Stimulated activated CD4-positive, alpha-beta T cell treated with anti-CD3 and anti-CD28 coated beads, Interleukin-12 subunit alpha, Interleukin-12 subunit beta, amount 100 ng/mL, for 4 hours (primary cell): ENCODE results near the gene ICAM4.
A peak's percentile ranks its signal among the peaks of the same experiment; 100 is the strongest.
"Not testable (repeated sequence)": the region's sequence is repeated elsewhere in the genome, so short reads cannot be mapped to it uniquely, and the experiment has no call there.

Experiments
- DNase-seq: peaks from one replicate; pipeline ENCODE4 v3.0.0-alpha.2; 2020

ICAM4 gene

DNA sequence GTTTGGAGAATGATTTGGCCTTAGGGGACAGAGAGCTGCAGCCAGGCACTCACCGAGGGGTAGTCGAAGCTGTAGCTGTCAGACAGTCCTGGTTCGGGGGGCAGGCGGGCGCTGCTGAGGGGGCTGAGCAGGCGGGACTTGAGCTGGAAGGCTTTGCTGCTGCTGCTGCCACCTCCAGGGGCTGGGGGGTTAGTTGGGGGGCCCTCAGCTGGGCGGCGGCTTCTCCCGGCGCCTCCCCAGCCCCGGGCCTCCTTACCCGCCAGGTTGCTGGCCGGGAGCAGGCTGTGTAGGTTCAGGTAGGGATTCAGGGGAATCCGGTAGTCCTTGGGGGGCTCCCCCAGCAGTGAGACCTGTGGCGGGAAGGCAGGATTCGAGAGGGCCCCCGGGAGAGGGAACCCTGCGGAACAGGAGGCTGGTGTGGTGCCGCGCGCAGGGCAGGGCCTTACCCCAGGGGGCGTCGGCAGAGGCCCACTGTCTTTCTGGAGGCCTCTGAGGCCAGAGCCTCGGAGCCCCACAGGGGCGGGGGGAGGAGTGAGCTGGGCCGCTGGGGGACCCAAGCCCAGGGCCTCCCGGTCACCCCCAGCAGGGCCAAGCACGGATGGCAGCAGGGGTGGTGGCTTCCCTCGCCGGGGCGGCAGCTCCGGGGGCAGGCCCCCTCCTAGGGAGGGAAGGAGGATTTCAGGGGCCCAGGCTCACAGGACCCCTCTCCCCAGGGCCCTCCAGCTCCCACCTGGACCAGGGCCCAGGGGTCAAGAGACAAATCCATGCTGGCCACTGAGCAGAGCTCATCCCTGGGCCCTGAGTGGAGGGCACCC lies 34.1 kb downstream of the ICAM4 start:
- no peak for DNase-seq

DNA sequence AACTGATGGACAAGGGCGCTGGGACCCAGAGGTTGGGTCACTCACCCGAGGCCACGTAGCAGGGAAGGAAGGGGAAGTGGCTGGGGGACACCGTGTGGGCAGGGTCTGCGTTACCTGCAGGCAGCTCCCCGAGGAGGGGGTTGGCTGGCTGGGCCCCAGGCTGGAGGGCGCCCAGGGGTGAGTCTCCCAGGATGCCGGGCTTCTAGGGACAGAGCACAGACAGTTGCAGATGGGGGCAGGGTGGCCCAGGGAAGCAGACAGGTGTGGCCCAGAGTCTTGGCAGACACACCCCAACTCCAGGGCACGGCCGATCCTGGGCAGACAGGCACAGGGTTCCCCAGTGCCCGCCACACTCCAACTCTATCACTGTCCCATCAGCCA lies 34.7 kb downstream of the ICAM4 start:
- no peak for DNase-seq

DNA sequence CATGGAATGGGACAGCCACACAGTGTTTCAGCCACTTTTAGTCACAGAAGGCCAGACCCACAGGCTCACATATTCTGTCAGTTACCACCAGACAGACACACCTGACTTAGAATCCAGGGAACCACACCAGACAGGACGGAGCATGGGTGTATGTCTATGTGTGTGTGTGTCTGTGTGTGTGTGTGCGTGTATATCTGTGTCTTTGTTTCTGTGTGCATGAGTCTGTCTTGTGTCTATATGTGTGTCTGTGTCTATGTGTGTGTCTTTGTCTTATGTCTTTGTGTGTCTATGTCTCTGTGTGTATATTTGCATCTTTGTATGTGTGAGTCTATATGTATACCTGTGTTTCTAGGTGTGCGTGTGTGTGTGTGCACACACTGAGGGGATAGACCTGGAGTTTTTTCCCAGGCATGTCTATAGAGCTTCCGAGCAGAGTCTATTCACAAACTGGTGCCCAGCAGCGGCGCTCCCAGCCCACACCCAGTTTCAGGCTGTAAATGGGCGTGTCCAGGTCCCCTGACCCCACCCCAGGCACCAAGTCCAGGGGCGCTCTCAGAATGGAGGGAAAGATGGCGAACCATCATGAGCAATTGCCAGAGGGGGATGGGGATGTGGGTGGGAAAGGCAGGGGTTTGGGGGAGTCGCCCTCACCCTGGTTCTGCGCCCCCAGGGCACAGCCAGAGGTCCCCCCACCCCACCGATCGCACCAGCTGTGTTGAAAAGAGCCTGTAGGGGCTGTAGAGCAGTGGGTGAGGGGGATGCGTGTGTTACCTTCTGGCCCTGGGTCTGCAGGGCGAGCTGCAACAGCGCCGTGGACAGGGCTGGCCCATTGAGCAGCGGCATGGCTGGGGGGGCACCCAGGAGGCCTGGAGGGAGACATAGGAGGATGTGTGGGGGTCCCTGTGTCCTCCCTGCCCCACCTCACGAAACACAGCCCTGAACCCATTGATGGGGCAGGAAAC lies 35.4 kb downstream of the ICAM4 start:
- DNase-seq = no peak

DNA sequence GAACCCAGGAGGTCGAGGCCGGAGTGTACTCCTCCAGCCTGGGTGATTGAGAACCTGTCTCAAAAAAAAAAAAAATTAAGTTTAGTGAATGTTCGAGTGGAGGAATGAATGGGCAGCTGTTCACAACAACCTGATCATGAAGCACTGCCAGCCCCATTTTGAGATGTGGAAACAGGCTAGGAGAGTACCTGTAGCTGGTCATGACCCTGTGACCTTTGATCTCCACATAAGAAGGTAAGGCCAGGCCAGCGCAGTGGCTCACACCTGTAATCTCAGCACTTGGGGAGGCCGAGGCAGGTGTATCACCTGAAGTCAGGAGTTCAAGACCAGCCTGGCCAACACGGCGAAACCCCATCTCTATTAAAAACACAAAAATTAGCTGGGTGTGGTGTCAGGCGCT lies 39.0 kb downstream of the ICAM4 start:
- DNase-seq = no peak

DNA sequence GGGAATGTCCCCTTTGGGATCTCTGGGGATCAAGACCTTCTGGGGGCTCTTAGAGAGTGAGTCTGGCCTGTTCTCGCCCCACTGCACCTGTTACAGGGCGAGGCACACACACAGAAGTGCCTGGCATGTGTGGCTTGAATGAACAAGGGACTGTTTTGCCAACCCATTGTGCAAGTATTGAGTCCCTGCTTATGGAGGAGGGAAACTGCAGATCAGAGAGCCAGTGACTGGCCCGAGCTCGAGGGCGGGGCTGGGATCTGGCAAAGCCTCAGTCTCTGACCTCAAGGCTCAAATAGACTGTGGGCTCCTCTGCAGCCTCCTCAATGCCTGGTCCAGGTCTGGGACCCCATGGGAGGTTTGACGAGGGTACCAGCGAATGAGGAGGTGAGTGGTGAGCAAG lies 41.0 kb downstream of the ICAM4 start:
- DNase-seq = no peak

DNA sequence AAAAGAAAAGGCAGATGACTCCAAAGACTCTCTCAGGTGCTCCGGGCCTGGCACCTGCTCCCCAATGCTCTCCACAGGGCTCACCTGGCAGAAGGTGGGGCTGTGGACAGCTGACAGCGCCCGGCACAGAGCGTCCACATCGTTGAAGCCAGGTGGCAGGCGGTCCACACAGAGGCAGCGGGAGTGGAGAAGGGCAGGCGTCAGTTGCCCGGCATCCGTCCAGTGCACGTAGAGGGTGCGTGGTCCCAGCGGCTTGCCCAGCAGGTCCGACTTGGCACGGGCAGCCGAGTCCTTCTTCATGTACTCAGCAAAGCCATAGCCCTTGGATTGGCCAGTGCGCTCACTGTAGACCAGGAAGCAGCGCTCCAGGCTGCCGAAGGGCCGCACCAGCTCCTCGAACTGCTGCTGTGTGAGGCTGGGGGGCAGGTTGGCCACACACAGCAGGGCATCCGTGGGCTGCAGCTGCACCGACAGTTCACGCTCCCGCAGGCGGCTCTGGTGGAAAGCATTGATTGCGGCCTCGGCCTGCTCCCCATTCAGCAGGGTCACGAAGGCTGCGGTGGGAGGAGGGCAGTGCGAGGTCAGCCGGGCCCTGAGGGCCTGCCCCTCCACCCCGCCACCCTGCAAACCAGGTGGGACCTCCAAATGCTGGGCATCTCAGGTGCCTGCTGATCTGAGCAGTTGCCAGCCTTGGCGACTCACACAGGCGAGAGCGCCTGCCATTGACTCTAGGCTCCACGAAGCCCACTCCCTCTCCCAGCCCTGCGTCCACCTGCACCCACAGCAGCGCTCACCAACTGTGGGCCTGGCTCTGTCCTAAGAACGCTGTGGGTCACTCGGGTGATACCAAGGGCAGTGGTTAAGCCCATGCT lies 42.0 kb downstream of the ICAM4 start:
- no peak for DNase-seq

DNA sequence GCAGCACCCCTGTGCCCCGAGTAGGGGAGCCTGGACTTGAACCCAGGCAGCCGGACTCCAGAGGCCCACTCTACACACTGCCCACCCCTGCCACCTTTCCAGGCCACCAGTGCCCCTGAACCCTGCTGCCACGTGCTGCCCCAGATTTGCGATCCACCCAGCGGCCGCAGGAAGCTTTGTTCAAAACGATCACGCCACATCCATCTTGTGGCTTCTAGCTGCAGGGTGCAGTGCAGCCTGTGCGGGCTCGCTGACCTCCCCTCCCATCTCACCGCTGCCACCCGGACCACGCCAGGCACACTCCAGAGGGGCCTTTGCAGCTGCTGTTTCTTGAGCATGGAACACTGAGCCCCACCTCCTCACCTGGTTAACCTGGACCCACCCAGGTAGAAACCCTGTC lies 42.8 kb downstream of the ICAM4 start:
- DNase-seq = no peak

DNA sequence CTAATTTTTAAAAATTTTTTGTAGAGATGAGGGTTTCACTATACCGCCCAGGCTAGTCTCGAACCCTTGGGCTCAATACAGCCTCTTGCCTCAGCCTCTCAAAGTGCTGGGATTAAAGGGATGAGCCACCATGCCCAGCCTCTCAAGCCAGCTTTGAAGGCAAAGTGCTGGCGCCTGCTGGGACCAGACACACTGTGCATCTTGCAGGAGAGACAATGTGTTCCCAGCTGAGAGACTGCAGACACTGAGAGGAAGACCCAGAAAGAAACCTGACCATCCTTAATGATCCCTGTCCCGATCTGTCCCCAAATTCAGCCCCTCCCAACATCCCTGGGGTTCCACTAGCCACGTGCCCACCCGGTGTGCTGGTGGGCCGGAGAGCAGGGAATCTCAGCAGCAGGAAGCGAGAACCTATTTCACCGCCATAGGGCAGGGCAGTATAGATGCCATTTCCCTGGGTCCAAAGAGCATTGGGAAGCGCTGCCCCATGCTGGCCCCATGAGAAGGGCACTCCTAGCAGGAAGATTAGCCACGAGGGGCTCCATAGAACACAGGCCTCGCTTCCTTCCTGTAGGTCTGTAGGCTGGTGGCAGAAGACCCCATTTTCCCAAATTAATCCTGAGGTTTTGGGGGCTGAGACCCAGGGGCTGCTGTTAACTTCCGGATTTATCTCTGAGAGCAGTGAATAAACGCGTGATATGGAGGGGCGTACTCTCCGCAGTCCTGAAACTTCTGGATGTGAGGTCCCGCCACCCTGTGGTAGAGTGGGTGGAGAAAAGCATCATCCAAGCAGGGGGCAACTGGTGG lies 45.6 kb downstream of the ICAM4 start:
- DNase-seq = no peak

DNA sequence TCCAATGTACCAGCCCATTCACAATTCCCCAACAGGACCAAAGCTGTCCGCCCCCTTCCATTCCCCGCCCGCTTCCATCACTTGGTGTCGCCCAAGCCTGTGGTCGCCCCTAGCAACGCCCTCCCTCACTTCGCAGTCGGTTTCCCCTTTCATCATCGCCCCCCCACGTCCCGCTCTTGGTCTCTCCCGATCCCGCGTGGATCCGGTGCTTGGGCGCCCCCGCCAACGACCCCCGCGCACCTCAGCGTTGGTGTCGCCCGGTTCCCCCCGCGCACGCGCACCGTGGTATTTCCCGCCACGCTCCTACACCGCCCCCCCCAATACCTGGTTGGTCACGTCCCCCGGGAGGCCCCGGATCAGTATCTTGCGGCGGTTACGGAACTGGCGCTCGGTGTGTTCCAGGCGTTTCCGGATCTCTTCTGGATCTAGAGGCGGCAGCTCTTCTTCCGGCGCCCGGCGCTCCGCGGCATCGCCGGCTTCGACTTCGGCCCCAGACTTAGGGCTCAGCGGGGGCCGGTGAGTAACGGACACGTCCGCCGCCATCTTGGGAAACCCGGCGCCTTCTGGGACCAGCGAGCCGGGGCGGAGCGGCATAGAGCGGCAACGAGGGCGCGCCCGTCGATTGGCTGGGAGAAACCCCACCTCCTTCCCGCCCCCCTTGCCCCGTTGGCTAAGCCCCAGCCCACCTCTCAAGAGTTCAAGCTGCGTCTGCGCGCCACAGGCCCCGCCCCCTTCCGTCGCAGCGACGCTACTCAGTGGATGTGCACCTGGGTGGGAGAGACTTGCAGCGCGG lies 46.4 kb downstream of the ICAM4 start, which contains the start of gene RAVER1:
Gene RAVER1, minus strand, starts transcription at position 565 of the 793 bp plus-strand sequence. Its CDS starts 22 bp downstream, at position 543.
- DNase-seq = peak; percentile 97

DNA sequence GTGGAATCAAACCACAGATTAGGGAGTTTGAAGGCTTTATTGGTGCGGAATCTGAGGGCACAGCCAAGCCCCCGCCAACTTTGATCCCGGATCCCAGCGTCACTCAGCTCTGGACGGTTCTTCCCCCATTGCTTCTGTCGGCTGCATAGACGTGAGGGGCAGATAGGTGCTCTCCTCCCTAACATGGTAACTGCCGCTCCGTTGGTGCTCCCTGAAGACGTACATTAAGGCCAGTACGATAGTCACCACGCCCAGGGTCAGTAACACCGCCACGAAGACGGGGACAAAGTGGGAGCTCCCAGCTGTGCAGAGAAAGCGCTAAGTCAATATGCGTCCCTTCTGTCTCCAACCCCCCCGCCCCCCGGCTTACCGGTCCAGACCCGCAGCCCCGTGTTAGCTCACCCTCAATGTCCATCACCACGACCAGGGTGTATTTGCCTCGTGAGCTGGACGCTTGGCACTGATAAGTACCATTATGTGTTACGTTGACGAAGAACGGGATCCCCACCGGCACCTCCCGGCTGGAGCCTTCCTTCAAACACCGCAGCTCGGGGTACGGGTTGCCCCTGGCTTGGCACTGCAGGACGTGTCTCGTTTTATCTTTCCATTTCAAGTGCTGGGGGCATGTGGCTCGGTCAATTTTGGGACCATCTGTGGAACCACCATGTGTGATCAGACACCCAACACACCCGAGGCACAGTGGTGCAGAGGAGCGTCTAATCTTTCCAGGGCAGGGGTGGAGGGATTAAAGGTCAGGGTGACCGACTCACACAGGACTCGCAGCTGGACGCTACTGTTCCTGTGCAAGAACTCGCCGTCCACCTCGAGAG lies 47.2 kb downstream of the ICAM4 start:
- no peak for DNase-seq

DNA sequence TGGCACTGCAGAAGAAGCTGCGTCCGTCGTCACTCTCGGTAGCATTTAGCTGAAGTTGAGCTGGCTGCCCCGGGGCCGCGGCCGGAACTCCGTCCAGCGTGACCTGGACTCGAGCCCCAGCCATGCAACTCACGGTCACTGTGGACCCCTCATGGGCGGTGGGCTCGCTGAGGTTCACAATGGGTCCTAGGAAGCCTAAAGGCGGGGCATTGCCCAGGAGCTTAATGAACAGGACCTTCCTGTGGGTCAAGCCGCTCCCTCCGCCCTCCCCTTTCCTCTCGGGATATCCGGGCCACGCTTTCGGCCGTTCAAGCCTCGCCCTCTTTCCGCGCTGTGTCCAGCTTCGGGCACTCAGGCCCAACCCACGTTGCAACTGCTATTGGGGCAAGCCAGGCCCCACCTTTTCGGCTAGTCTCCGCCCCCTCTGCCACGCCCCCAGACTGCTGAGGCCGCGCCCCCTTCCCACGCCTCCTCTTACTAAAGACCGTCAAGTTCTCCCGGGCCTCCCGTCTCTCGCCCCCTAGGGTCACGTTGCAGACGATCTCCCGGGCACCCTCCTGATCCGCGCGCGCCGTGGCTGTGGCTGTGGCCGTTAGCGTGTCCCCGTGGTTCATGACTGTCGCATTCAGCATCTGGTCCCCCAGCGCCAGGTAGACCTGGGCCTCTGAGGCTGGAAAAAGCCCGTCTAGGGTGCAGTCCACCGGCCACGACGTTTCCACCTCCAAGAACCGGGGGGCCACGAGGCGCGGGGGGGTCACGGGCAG lies 48.0 kb downstream of the ICAM4 start:
- peak; percentile 41 for DNase-seq

DNA sequence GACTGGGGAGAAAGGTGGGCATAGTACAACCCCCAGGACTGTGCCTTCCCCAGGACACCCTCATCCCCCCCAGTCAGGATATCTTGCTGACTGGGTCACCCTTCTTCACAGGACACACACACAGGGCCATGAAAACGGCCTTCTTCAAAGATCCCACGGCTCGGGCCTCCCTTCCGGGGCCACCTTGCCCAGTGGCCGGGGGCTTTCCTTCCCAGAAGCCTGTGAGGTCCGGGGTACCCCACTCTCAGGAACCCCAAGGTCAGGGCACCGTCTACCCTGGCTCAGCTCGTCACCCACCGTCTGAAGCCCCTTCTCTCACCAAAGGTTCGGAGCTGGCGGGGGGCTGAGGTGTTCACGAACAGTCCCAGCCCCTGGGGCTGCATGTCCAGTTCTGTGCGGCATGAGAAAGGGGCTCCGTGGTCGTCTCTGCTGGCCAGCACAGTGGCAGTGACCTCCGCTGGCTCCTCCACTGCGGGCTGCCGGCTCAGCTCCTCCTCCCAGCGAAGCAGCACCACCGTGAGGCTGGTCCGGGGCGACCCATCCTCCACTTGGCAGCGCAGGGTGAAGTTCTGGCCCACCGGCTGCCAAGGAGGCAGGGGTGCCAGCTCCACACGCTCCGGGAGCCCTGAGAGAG lies 48.7 kb downstream of the ICAM4 start:
- no peak for DNase-seq

DNA sequence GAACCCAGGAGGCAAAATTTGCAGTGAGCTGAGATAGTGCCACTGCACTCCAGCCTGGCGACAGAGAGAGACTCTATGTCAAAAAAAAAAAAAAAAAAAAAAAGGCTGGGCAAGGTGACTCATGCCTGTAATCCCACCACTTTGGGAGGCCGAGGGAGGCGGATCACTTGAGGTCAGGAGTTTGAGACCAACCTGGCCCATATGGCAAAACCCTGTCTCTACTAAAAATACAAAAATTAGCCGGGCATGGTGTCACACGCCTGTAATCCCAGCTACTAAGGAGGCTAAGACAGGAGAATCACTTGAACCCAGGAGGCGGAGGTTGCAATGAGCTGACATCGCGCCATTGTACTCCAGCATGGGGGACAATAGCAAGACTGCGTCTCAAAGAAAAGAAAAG lies 50.0 kb downstream of the ICAM4 start:
- not testable (repeated sequence) for DNase-seq
